ENCODE data around the gene RPL12. TPM values are rescaled to one million over a fixed set of nuclear protein-coding genes. Genes with fewer than 3 reads are reported as not detected.

The RPL12 gene
- polyA plus RNA-seq, 1 donor = 3,060 TPM

- Histone ChIP-seq H3K27me3 (ENCODE audit: control insufficient read depth, insufficient read depth, low read length) (no peaks in the 10 kb centered on the region), H3K4me3 (ENCODE audit: low read length) (no peak overlapping the region), H3K36me3 (ENCODE audit: control insufficient read depth, insufficient read depth, low read length) (peaks cover 69% of the 10 kb centered on the region), H3K9me3 (ENCODE audit: control insufficient read depth, low read depth, low read length) (no peaks in the 10 kb centered on the region), H3K4me1 (ENCODE audit: control insufficient read depth, insufficient read depth, low read length) (peaks cover 5% of the 10 kb centered on the region), H3K27ac (ENCODE audit: low read length) (no peak overlapping the region)
- no CpG with 5 or more reads among the region's 4 CpGs for WGBS (ENCODE audit: insufficient coverage, low lambda C conversion rate)
- DNase-seq = no peak
These were observed 5.1 kb downstream of the RPL12 start for GRCh38 chr9:127445851-127446712.

- H3K27ac ChIP-seq (ENCODE audit: low read length) = no peak overlapping the region
These were observed 6.0 kb downstream of the RPL12 start for GRCh38 chr9:127444921-127445850.

GRCh38 chr9:127444283-127444920, 6.8 kb downstream of the RPL12 start:
- WGBS (ENCODE audit: insufficient coverage, low lambda C conversion rate) = no CpG with 5 or more reads among the region's 17 CpGs
- DNase-seq = no peak
- no peak overlapping the region for H3K4me3 ChIP-seq (ENCODE audit: low read length)
- H3K36me3 ChIP-seq (ENCODE audit: control insufficient read depth, insufficient read depth, low read length) = peaks cover 76% of the 10 kb centered on the region
- no peaks in the 10 kb centered on the region for H3K9me3 ChIP-seq (ENCODE audit: control insufficient read depth, low read depth, low read length)
- no peaks in the 10 kb centered on the region for H3K4me1 ChIP-seq (ENCODE audit: control insufficient read depth, insufficient read depth, low read length)
- H3K27me3 ChIP-seq (ENCODE audit: control insufficient read depth, insufficient read depth, low read length) = no peaks in the 10 kb centered on the region
- H3K27ac ChIP-seq (ENCODE audit: low read length) = no peak overlapping the region

More at GRCh38 chr9:127444921-127445850, 6.0 kb downstream of the RPL12 start:
- Histone ChIP-seq H3K36me3 (ENCODE audit: control insufficient read depth, insufficient read depth, low read length) (peaks cover 78% of the 10 kb centered on the region), H3K9me3 (ENCODE audit: control insufficient read depth, low read depth, low read length) (no peaks in the 10 kb centered on the region), H3K4me1 (ENCODE audit: control insufficient read depth, insufficient read depth, low read length) (peaks cover 3% of the 10 kb centered on the region), H3K27me3 (ENCODE audit: control insufficient read depth, insufficient read depth, low read length) (no peaks in the 10 kb centered on the region), H3K4me3 (ENCODE audit: low read length) (no peak overlapping the region)
- DNase-seq = no peak
- 100% methylated on average over 1 of the region's 15 CpGs for WGBS (ENCODE audit: insufficient coverage, low lambda C conversion rate)

- no CpG with 5 or more reads among the region's 9 CpGs for WGBS (ENCODE audit: insufficient coverage, low lambda C conversion rate)
- DNase-seq = no peak
- Histone ChIP-seq H3K4me3 (ENCODE audit: low read length) (no peak overlapping the region), H3K9me3 (ENCODE audit: control insufficient read depth, low read depth, low read length) (no peaks in the 10 kb centered on the region), H3K36me3 (ENCODE audit: control insufficient read depth, insufficient read depth, low read length) (peaks cover 75% of the 10 kb centered on the region), H3K27ac (ENCODE audit: low read length) (no peak overlapping the region), H3K27me3 (ENCODE audit: control insufficient read depth, insufficient read depth, low read length) (no peaks in the 10 kb centered on the region), H3K4me1 (ENCODE audit: control insufficient read depth, insufficient read depth, low read length) (no peaks in the 10 kb centered on the region)
These were observed 12.8 kb downstream of the RPL12 start for GRCh38 chr9:127438394-127438793.

- Histone ChIP-seq H3K27ac (ENCODE audit: low read length) (no peak overlapping the region), H3K4me1 (ENCODE audit: control insufficient read depth, insufficient read depth, low read length) (no peaks in the 10 kb centered on the region), H3K27me3 (ENCODE audit: control insufficient read depth, insufficient read depth, low read length) (no peaks in the 10 kb centered on the region), H3K9me3 (ENCODE audit: control insufficient read depth, low read depth, low read length) (no peaks in the 10 kb centered on the region), H3K36me3 (ENCODE audit: control insufficient read depth, insufficient read depth, low read length) (peaks cover 79% of the 10 kb centered on the region), H3K4me3 (ENCODE audit: low read length) (no peak overlapping the region)
- DNase-seq = no peak
- 83% methylated on average over 3 of the region's 12 CpGs for WGBS (ENCODE audit: insufficient coverage, low lambda C conversion rate)
These were observed 13.5 kb downstream of the RPL12 start for GRCh38 chr9:127437497-127438264.

DNA sequence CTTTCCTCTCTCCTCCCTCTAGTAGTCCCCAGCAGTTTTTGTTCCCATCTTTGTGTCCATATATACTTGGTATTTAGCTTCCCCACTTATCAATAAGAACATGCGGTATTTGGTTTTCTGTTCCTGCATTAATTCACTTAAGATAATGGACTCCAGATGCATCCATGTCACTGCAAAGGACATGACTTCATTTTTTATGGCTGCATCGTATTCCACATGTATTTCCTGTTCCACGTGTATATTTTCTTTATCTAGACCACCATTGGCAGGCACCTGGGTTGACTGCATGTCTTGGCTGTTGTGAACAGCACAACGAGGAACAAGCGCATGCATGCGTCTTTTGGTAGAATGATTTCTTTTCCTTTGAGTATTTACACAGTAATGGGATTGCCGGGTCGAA, 20.8 kb downstream of the RPL12 start:
- no peak for DNase-seq
- WGBS (ENCODE audit: insufficient coverage, low lambda C conversion rate) = 100% methylated on average over 2 of the region's 8 CpGs
- H3K36me3 ChIP-seq (ENCODE audit: control insufficient read depth, insufficient read depth, low read length) = peaks cover 50% of the 10 kb centered on the region
- H3K4me3 ChIP-seq (ENCODE audit: low read length) = no peak overlapping the region
- no peaks in the 10 kb centered on the region for H3K4me1 ChIP-seq (ENCODE audit: control insufficient read depth, insufficient read depth, low read length)
- H3K27me3 ChIP-seq (ENCODE audit: control insufficient read depth, insufficient read depth, low read length) = no peaks in the 10 kb centered on the region
- no peaks in the 10 kb centered on the region for H3K9me3 ChIP-seq (ENCODE audit: control insufficient read depth, low read depth, low read length)
- no peak overlapping the region for H3K27ac ChIP-seq (ENCODE audit: low read length)

DNA sequence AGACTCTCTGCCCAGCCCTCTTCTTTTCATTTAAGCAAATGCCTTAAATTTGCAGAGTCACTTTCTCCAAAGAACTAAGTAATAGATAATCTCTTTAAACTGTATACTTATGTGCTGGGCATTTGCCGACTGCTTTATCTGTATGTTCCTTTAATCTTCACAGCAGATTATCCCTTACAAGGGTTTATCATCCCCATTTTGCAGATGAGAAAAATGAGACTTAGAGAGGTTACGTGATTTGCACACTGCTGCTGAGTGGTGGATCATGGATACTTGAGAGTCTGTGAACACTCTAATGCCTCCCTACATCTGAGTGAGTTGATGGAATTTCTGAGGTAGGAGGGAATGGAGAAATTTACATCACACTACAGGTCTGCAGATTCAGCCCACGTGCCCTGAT, 22.9 kb downstream of the RPL12 start:
- H3K9me3 ChIP-seq (ENCODE audit: control insufficient read depth, low read depth, low read length) = no peaks in the 10 kb centered on the region
- DNase-seq = no peak
- no peak overlapping the region for H3K4me3 ChIP-seq (ENCODE audit: low read length)
- peaks cover 30% of the 10 kb centered on the region for H3K36me3 ChIP-seq (ENCODE audit: control insufficient read depth, insufficient read depth, low read length)
- no CpG with 5 or more reads among the region's 3 CpGs for WGBS (ENCODE audit: insufficient coverage, low lambda C conversion rate)
- no peaks in the 10 kb centered on the region for H3K27me3 ChIP-seq (ENCODE audit: control insufficient read depth, insufficient read depth, low read length)
- no peaks in the 10 kb centered on the region for H3K4me1 ChIP-seq (ENCODE audit: control insufficient read depth, insufficient read depth, low read length)
- no peak overlapping the region for H3K27ac ChIP-seq (ENCODE audit: low read length)

DNA sequence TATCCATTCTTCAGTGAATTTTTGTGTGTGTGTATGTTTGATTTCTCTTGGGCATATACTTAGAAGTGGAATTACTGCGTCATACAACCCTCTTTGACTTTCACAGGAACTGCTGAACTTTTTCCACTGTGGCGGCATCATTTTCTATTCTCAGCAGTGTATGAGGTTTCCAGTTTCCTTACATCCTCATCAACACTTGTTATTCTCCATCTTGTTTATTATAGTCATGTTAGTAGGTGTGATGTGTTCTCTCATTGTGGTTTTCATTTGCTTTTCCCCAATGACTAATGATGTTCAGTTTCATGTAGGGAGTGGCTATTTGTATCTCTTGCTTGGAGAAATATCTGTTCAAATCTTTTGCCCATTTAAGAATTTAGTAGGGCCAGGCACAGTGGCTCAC, 24.4 kb downstream of the RPL12 start:
- Histone ChIP-seq H3K4me1 (ENCODE audit: control insufficient read depth, insufficient read depth, low read length) (peaks cover 7% of the 10 kb centered on the region), H3K27me3 (ENCODE audit: control insufficient read depth, insufficient read depth, low read length) (no peaks in the 10 kb centered on the region), H3K9me3 (ENCODE audit: control insufficient read depth, low read depth, low read length) (no peaks in the 10 kb centered on the region), H3K27ac (ENCODE audit: low read length) (no peak overlapping the region), H3K4me3 (ENCODE audit: low read length) (no peak overlapping the region), H3K36me3 (ENCODE audit: control insufficient read depth, insufficient read depth, low read length) (peaks cover 26% of the 10 kb centered on the region)
- WGBS (ENCODE audit: insufficient coverage, low lambda C conversion rate) = 80% methylated on average over 1 of the region's 2 CpGs
- DNase-seq = no peak

GRCh38 chr9:127424676-127424999, 26.6 kb downstream of the RPL12 start:
- no peak for DNase-seq
- Histone ChIP-seq H3K27ac (ENCODE audit: low read length) (peak overlapping the region; percentile 88), H3K27me3 (ENCODE audit: control insufficient read depth, insufficient read depth, low read length) (no peaks in the 10 kb centered on the region), H3K4me1 (ENCODE audit: control insufficient read depth, insufficient read depth, low read length) (peaks cover 16% of the 10 kb centered on the region), H3K36me3 (ENCODE audit: control insufficient read depth, insufficient read depth, low read length) (peaks cover 14% of the 10 kb centered on the region), H3K9me3 (ENCODE audit: control insufficient read depth, low read depth, low read length) (no peaks in the 10 kb centered on the region), H3K4me3 (ENCODE audit: low read length) (peak overlapping the region; percentile 88)
- no CpG with 5 or more reads among the region's 13 CpGs for WGBS (ENCODE audit: insufficient coverage, low lambda C conversion rate)
